Psoas muscle (tissue), 8 donors: ENCODE data around the gene C1QB. TPM values are rescaled to one million over a fixed set of nuclear protein-coding genes. Genes with fewer than 3 reads are reported as not detected.

Experiments used
- ATAC-seq, 4 donors: fragments of 200-7000 bp; cut with Tn5 transposase; one replicate each; pipeline ENCODE4 v1.9.1; 2020; ENCODE audit warnings: moderate library complexity in 3 of 4, mild to moderate bottlenecking in 2 of 4
- DNase-seq, 2 donors: peaks; one replicate each; pipeline ENCODE4 v3.0.0-alpha.2; 2020
- H3K27ac ChIP-seq: fragments of 200-600 bp; one replicate; pipeline ENCODE4 v1.8.0; 2022
- H3K27me3 ChIP-seq, 3 donors: fragments of 200-600 bp in 1 of 3; one replicate each; pipeline versions ENCODE4 v1.6.1 to v1.8.0; 2013 to 2022; ENCODE audit warnings: low read length in 2 of 3, mild to moderate bottlenecking in 2 of 3, moderate library complexity in 1 of 3; ENCODE audit not compliant: insufficient read depth in 3 of 3
- H3K36me3 ChIP-seq, 2 donors: fragments of 200-600 bp in 1 of 2; one replicate each; pipeline versions ENCODE4 v1.6.1 to v1.8.0; 2013 to 2022; ENCODE audit warnings: low read depth in 1 of 2, mild to moderate bottlenecking in 1 of 2, moderate library complexity in 1 of 2; ENCODE audit not compliant: insufficient read depth in 1 of 2
- H3K4me1 ChIP-seq: fragments of 200-600 bp; one replicate; pipeline ENCODE4 v1.8.0; 2022
- H3K4me3 ChIP-seq: fragments of 200-600 bp; one replicate; pipeline ENCODE4 v1.8.0; 2022; ENCODE audit warnings: mild to moderate bottlenecking
- H3K9me3 ChIP-seq: fragments of 200-600 bp; one replicate; pipeline ENCODE4 v1.8.0; 2022
- CTCF ChIP-seq: fragments of 200-600 bp; IDR thresholded peaks from one replicate; pipeline ENCODE4 v1.8.0; 2022; ENCODE audit warnings: antibody characterized with exemption
- WGBS, 3 donors: extraction: QIAGEN DNeasy Blood & Tissue Kit; methylation state at CpG; one replicate each; pipeline versions ENCODE4 v1.1.6 to v1.1.7; 2013; 5-methylcytosine and 5-hydroxymethylcytosine counted together
- intact Hi-C, 2 donors: fragments of 100-400 bp; cut with DNase I; formaldehyde crosslinking; loops; one replicate each; pipeline versions ENCODE4 v1.11.0 to v1.14.2; 2022
- polyA plus RNA-seq, 3 donors: library from polyadenylated mRNA; stranded (reverse); fragments of 200-250 nt; gene quantifications; one replicate each; pipeline ENCODE4 v1.2.3, GENCODE V29; 2013
- total RNA-seq, 4 donors: library from RNA; stranded (reverse); fragmentation: NEBNext Ultra II Directional in 2 of 4; extraction: Animal tissue kit (Norgen Biotek cat#: 25700) in 2 of 4; gene quantifications; one replicate each; pipeline versions ENCODE4 v1.2.1 to v1.2.4, GENCODE V29; 2021 to 2023
- donor health status: healthy with polysubstance abuse.
- donor health status: DM: no; HTN: no; CAD: no; lungs with moderate emphysema.
- donor health status: Bipolar disorder and iron deficiency.
- donor health status: healthy.
- donor health status: DM: yes; HTN: yes; CAD: no.
- donor health status: DM: no; HTN: no; CAD: no.
- donor health status: DM: no; HTN: no; CAD: no.
- donor health status: DM: yes; HTN: yes; CAD: no.

Gene C1QB
- total and polyA plus RNA-seq, 7 donors = 14.8 to 47.6 (median 25.6) TPM

GRCh38 chr1:22711071-22711470 lies 58.0 kb downstream of the C1QB start:
- WGBS, 3 donors = 0 to 1% (median 0%) methylated on average over 6 to 60 of the region's 60 CpGs
- no peak for DNase-seq
- intact Hi-C loops = no loop called here
- Histone ChIP-seq H3K4me1 (no peaks in the 10 kb centered on the region), H3K36me3 (no peaks in the 10 kb centered on the region), H3K9me3 (no peaks in the 10 kb centered on the region), H3K4me3 (peak overlapping the region; percentile 57), H3K27ac (no peak overlapping the region), H3K27me3 (peaks cover 0 to 53% (median 13%) of the 10 kb centered on the region in 3 donors)
- ATAC-seq = no peak
- TF ChIP-seq CTCF = no peak

Other genes starting within 250 kb of the C1QB start
- 10 to 100 TPM in 3 of 4 donors, 1 to 10 TPM in 1; 7.2 to 14.1 (median 10.3) TPM for gene ZBTB40, start 201.4 kb upstream of the C1QB start, total RNA-seq
- 10 to 100 TPM in 1 of 3 donors, 1 to 10 TPM in 2; 3.8 to 11.4 (median 4.1) TPM for gene ZBTB40, start 201.4 kb upstream of the C1QB start, polyA plus RNA-seq
- not detected for gene EPHA8, start 89.7 kb upstream of the C1QB start, total RNA-seq
- under 1 TPM in 2 of 3 donors, not detected in 1; 0.01 to 0.03 TPM for gene EPHA8, start 89.7 kb upstream of the C1QB start, polyA plus RNA-seq
- 10 to 100 TPM; 18.7 to 36.8 (median 33.9) TPM for gene C1QA, start 16.6 kb upstream of the C1QB start, total RNA-seq
- 10 to 100 TPM; 15.8 to 29.9 (median 16.2) TPM for gene C1QA, start 16.6 kb upstream of the C1QB start, polyA plus RNA-seq
- 10 to 100 TPM; 24.2 to 39.1 (median 32.3) TPM for gene C1QC, start 9.6 kb upstream of the C1QB start, total RNA-seq
- gene C1QC, start 9.6 kb upstream of the C1QB start, polyA plus RNA-seq = 10 to 100 TPM in 2 of 3 donors, 1 to 10 TPM in 1; 8.7 to 23.1 (median 10.4) TPM
- gene EPHB2, start 57.6 kb downstream of the C1QB start, total RNA-seq = 1 to 10 TPM in 1 of 4 donors, under 1 TPM in 3; 0.17 to 2.1 (median 0.63) TPM
- under 1 TPM in 2 of 3 donors, not detected in 1; 0.06 to 0.64 TPM for gene EPHB2, start 57.6 kb downstream of the C1QB start, polyA plus RNA-seq